GM12865 (cell line): ENCODE measurements around the gene PHTF2.

Experiments used
- DNase-seq: peaks from one replicate; pipeline ENCODE4 v3.0.0; 2010; ENCODE audit warnings: low read depth
- H3K4me3 ChIP-seq: 2 replicates; pipeline ENCODE4 v1.5.1; 2011; ENCODE audit warnings: mild to moderate bottlenecking, low read depth, low read length, control low read depth
- TF ChIP-seq, protein P1 (sequence below): IDR thresholded peaks from 2 replicates; pipeline ENCODE4 v1.5.1; 2011; ENCODE audit warnings: low read length, control low read depth, low read depth, inconsistent platforms; ENCODE audit not compliant: insufficient read depth; ENCODE audit errors: missing control alignments

PHTF2 gene

DNA sequence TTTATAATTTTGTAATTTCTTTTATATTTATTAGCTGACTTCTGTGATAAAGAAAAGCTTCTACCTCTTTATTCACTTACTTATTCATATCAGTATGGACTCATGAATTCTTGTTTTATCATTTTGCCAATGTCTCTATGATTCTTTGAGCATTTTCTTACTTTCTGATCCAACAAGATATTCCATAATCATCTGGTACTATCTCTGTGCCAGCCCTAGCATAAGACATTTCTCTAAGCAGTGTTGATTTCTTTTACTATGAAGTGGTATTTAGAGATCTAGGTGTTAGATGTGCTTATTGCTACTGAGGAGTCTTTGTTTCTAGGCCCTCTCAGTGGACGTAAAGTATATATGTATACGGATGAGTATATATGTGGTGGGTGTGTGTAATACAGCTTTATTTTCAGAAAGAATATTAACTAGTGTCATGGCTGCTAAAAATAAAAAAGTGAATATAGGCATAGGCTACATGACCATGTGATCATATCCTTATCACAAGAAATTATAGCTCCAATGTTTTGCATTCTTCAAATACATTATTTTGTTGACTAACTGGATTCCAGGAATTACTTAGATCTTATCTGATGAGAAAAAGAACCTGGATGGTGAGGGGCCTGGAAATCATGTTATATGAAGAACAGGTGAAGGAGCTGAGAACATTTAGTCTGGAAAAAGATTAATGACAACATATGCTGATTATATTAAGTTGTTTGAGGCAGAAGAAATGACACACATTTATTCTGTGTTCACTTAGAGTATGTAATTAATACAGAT is 13.1 kb downstream of the PHTF2 start:
- no peak for DNase-seq
- TF ChIP-seq, protein P1, sequence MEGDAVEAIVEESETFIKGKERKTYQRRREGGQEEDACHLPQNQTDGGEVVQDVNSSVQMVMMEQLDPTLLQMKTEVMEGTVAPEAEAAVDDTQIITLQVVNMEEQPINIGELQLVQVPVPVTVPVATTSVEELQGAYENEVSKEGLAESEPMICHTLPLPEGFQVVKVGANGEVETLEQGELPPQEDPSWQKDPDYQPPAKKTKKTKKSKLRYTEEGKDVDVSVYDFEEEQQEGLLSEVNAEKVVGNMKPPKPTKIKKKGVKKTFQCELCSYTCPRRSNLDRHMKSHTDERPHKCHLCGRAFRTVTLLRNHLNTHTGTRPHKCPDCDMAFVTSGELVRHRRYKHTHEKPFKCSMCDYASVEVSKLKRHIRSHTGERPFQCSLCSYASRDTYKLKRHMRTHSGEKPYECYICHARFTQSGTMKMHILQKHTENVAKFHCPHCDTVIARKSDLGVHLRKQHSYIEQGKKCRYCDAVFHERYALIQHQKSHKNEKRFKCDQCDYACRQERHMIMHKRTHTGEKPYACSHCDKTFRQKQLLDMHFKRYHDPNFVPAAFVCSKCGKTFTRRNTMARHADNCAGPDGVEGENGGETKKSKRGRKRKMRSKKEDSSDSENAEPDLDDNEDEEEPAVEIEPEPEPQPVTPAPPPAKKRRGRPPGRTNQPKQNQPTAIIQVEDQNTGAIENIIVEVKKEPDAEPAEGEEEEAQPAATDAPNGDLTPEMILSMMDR = no peak

DNA sequence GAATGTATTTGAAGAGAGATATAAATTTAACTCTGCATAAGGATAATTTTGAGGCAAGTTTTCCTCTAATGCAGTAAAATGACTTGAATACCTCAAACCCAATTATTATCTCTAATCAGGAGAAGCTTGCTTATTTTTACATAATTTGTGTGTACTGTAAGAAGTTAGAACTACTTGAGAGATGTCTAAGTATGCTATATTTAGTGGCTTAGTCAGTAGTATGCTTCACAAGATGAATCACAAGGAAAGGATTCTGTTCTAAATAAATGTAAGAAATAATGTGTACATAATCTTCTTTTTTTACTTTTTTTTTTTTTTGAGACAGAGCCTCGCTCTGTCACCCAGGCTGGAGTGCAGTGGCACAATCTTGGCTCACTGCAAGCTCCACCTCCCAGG is 13.7 kb downstream of the PHTF2 start:
- TF ChIP-seq, protein P1 = no peak
- no peak for DNase-seq
- no peak overlapping the region for H3K4me3 ChIP-seq

More for the DNA sequence above, 13.1 kb downstream of the PHTF2 start:
- H3K4me3 ChIP-seq = no peak overlapping the region

DNA sequence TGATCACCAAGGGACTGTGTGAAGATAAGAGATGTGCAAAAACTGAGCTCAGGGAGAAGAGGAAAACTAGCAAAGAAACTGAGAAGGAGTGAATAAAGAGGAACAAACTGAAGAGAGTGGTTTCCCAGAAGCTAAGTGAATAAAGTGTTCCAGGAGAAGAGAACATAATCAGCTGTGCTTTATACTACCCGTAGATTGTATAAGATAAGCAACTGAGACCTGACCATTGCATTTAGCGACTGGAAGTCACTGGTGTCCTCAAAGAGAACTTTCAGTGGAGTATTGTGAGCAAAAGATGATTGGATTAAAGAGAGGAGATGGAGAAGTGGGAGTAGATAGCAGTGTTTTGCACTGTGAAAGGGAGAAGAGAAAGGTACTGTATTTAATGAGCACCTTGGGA is 14.6 kb downstream of the PHTF2 start:
- TF ChIP-seq, protein P1 = no peak

GRCh38 chr7:77819021-77819420 is 20.4 kb downstream of the PHTF2 start:
- H3K4me3 ChIP-seq = no peak overlapping the region
- no peak for DNase-seq
- TF ChIP-seq, protein P1 = no peak

More for the DNA sequence above, 14.6 kb downstream of the PHTF2 start:
- DNase-seq = no peak
- no peak overlapping the region for H3K4me3 ChIP-seq

GRCh38 chr7:77820967-77821366 is 22.4 kb downstream of the PHTF2 start:
- TF ChIP-seq, protein P1 = no peak
- H3K4me3 ChIP-seq = no peak overlapping the region
- no peak for DNase-seq

- no peak overlapping the region for H3K4me3 ChIP-seq
- DNase-seq = no peak
- TF ChIP-seq, protein P1 = no peak
Observed at GRCh38 chr7:77822269-77822668, 23.7 kb downstream of the PHTF2 start.

DNA sequence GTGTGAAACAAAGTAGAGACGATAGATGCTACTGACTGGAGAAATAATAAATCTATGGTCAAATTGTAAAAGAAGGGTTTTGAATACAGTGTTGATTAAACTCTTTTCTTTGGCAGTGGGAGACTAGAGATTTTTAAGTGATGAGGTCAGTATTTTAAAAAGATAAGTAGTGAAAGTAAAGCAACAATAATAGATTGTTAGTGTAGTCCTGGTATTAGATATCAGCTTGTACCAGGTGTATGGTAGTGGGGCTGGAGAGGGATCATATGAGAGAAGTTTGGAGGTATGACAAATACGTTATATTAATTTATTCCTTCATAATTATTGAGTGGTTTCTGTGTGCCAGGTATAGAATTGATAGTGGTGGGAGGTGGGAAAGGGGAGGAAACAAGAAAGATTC is 25.2 kb downstream of the PHTF2 start:
- H3K4me3 ChIP-seq = peak overlapping the region; percentile 6; the same call in 1 of the 2 replicates
- TF ChIP-seq, protein P1 = no peak
- DNase-seq = no peak
